T-helper 17 cell (primary cell): ENCODE results near the gene CYP11A1. TPM values are rescaled to one million over a fixed set of nuclear protein-coding genes. Genes with fewer than 3 reads are reported as not detected.

Experiments
- ATAC-seq: fragments of 150-1000 bp; cut with Tn5 transposase; 2 replicates; pipeline ENCODE4 v1.10.0; 2021; ENCODE audit warnings: mild to moderate bottlenecking, moderate library complexity
- DNase-seq, 3 donors: peaks; one replicate each; pipeline versions ENCODE4 v3.0.0 to v3.0.0-alpha.2; 2020 to 2021
- H3K9me3 ChIP-seq: one replicate; pipeline ENCODE4 v1.7.0; 2013; ENCODE audit warnings: low read length, mild to moderate bottlenecking; ENCODE audit not compliant: control insufficient read depth, poor library complexity, severe bottlenecking
- H3K27ac Mint-ChIP-seq: one replicate; pipeline ENCODE4 v1.8.0; 2022; ENCODE audit warnings: mild to moderate bottlenecking, moderate library complexity, mixed read lengths
- H3K27me3 Mint-ChIP-seq: one replicate; pipeline ENCODE4 v1.8.0; 2022; ENCODE audit warnings: mixed read lengths
- H3K36me3 Mint-ChIP-seq: one replicate; pipeline ENCODE4 v1.8.0; 2022; ENCODE audit warnings: low read depth, mixed read lengths
- H3K4me1 Mint-ChIP-seq: one replicate; pipeline ENCODE4 v1.8.0; 2022; ENCODE audit warnings: mild to moderate bottlenecking, mixed read lengths
- H3K4me3 Mint-ChIP-seq: one replicate; pipeline ENCODE4 v1.8.0; 2022; ENCODE audit warnings: mild to moderate bottlenecking, moderate library complexity, mixed read lengths
- total RNA-seq, 4 donors: library from RNA in 2 of 4; stranded (reverse) in 2 of 4; gene quantifications; one replicate each; pipeline ENCODE4 v1.2.3 and lab custom pipeline; 2022 to 2026

The CYP11A1 gene
- total RNA-seq, 2 donors from 2014 or later: not detected

DNA sequence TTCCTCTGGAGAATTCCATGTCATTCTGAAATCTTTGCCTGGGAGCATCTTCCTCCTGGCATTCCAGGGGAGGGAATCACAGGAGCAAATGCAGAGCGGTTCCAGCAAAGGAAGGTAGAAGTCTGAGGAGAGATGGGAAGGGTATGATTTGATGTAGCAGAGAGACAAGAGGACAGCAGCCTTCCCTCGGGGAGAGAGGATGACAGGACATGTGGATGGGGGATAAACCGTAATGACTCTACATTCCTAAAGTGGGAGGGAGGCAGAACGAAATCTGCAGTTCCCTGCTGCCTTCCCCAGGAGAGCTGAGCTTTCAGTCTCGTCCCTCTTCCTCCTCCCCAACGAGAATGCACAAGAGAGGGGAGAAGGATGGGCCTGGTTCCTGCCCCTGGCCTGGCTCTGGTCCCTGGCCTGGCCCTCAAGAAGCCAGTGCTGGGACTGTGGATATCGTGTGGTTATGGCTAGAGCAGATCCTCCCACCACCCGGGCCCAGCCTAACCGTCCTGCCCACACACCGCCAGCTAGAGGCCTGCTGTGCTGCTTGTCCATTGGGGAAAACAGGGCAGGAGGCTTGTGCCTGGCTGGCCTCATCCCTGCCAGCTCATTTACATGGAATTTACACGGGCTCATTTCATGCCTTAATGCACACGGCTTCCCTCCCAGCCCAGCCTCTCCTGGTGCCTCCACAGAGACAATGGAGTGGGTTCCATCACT lies 39.7 kb upstream of the CYP11A1 start:
- DNase-seq (no peak), ATAC-seq (no peak)
- H3K4me3 Mint-ChIP-seq: no peak overlapping the region
- no peaks in the 10 kb centered on the region for H3K9me3 ChIP-seq
- no peaks in the 10 kb centered on the region for H3K36me3 Mint-ChIP-seq
- H3K27ac Mint-ChIP-seq: no peak overlapping the region
- H3K27me3 Mint-ChIP-seq: peaks cover 7% of the 10 kb centered on the region
- H3K4me1 Mint-ChIP-seq: peaks cover 20% of the 10 kb centered on the region

GRCh38 chr15:74406517-74406916 lies 39.1 kb upstream of the CYP11A1 start:
- H3K9me3 ChIP-seq: no peaks in the 10 kb centered on the region
- H3K27me3 Mint-ChIP-seq: peaks cover 7% of the 10 kb centered on the region
- no peak overlapping the region for H3K4me3 Mint-ChIP-seq
- ATAC-seq (no peak), DNase-seq (no peak)
- peaks cover 26% of the 10 kb centered on the region for H3K4me1 Mint-ChIP-seq
- no peak overlapping the region for H3K27ac Mint-ChIP-seq
- no peaks in the 10 kb centered on the region for H3K36me3 Mint-ChIP-seq

- ATAC-seq (no peak), DNase-seq (no peak)
- Mint-ChIP-seq H3K4me3 (no peak overlapping the region), H3K27ac (no peak overlapping the region), H3K27me3 (peaks cover 7% of the 10 kb centered on the region), H3K4me1 (peaks cover 30% of the 10 kb centered on the region), H3K36me3 (no peaks in the 10 kb centered on the region)
- no peaks in the 10 kb centered on the region for H3K9me3 ChIP-seq
These were observed 38.4 kb upstream of the CYP11A1 start for GRCh38 chr15:74405823-74406222.

GRCh38 chr15:74403991-74404563 lies 36.6 kb upstream of the CYP11A1 start:
- no peaks in the 10 kb centered on the region for H3K9me3 ChIP-seq
- Mint-ChIP-seq H3K4me3 (no peak overlapping the region), H3K27me3 (peaks cover 7% of the 10 kb centered on the region), H3K27ac (peak overlapping the region; percentile 71), H3K36me3 (no peaks in the 10 kb centered on the region), H3K4me1 (peaks cover 37% of the 10 kb centered on the region)
- ATAC-seq (no peak), DNase-seq (no peak)

GRCh38 chr15:74403588-74403919 lies 36.1 kb upstream of the CYP11A1 start:
- peak; percentile 10 for ATAC-seq
- DNase-seq: no peak
- Mint-ChIP-seq H3K27ac (peak overlapping the region; percentile 71), H3K4me1 (peaks cover 35% of the 10 kb centered on the region), H3K36me3 (no peaks in the 10 kb centered on the region), H3K27me3 (peaks cover 7% of the 10 kb centered on the region), H3K4me3 (peak overlapping the region; percentile 68)
- H3K9me3 ChIP-seq: no peaks in the 10 kb centered on the region

- no peaks in the 10 kb centered on the region for H3K36me3 Mint-ChIP-seq
- ATAC-seq (peak; percentile 78), DNase-seq (no peak)
- H3K9me3 ChIP-seq: no peaks in the 10 kb centered on the region
- peaks cover 33% of the 10 kb centered on the region for H3K4me1 Mint-ChIP-seq
- peaks cover 7% of the 10 kb centered on the region for H3K27me3 Mint-ChIP-seq
- peak overlapping the region; percentile 71 for H3K27ac Mint-ChIP-seq
- peak overlapping the region; percentile 68 for H3K4me3 Mint-ChIP-seq
These were observed 35.6 kb upstream of the CYP11A1 start for GRCh38 chr15:74402873-74403587.

DNA sequence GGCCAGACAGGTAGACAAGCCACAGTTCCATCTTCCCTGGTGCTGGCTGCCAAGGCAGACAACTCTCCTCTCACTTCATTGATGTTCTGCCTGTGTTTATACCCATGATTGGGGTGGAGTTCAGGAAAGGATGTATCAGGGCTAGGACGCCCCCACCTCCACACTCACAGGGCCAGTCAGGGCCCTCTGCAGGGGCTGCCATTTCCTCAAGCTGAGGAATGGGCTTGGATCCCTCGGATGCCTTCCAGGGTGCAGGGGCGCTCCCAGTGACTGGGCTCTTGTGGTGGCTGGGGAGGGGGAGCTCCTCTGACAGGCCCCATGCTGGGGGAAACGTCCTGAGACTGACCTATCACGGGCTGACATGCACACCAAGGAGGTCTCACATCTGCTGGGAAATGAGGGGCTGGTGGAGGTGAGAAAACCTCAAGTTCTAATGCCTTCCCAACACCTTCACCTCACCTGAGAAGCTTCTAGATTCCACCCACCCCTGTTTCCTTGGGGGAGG lies 34.9 kb upstream of the CYP11A1 start:
- no peak for ATAC-seq

DNA sequence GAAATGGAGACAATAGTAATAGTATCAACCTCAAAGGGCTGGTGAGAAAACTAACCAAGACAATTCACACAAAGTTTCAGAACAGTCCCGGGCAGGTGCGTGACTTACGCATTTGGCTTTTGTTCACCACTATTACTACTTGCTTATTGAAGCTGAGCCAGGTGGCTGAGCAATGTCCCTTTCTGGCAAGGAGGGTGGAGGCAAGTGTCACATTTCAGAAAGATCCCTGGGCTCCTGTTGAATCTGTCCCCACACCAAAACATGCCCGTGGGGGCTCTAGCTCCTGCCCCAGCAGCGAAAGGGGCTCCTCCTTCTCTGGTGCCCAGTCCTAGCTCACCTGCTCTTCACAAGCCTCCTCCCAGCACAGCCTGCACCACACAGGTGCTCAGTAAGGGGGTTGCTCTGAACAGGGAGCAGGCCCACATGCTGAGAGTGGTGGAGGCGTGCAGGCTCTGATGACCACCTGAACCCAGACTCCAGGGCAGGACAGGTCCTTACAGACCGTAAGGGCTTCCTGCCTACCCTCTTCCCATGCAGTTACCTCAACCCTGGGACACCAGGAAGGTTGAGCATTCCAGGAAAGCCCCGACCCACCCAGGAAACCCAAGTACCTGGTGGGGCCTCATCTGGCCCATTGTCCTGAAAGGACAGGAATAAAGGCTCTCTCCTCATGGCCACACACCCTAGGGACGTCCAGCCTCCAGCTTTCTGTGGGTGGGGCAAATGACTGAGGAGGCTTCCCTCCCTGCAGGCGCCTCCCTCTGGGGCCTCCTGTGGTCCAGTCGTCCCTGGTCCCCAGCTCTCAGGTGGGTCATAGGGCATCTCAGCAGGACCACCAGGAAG lies 33.7 kb upstream of the CYP11A1 start:
- Mint-ChIP-seq H3K4me1 (peaks cover 33% of the 10 kb centered on the region), H3K36me3 (no peaks in the 10 kb centered on the region), H3K27me3 (no peaks in the 10 kb centered on the region), H3K4me3 (no peak overlapping the region), H3K27ac (no peak overlapping the region)
- ATAC-seq (no peak), DNase-seq (no peak)
- H3K9me3 ChIP-seq: no peaks in the 10 kb centered on the region

More for the DNA sequence above, 34.9 kb upstream of the CYP11A1 start:
- Mint-ChIP-seq H3K27ac (peak overlapping the region; percentile 71), H3K4me3 (peak overlapping the region; percentile 68), H3K4me1 (peaks cover 33% of the 10 kb centered on the region), H3K36me3 (no peaks in the 10 kb centered on the region), H3K27me3 (peaks cover 7% of the 10 kb centered on the region)
- H3K9me3 ChIP-seq: no peaks in the 10 kb centered on the region
- no peak for DNase-seq

DNA sequence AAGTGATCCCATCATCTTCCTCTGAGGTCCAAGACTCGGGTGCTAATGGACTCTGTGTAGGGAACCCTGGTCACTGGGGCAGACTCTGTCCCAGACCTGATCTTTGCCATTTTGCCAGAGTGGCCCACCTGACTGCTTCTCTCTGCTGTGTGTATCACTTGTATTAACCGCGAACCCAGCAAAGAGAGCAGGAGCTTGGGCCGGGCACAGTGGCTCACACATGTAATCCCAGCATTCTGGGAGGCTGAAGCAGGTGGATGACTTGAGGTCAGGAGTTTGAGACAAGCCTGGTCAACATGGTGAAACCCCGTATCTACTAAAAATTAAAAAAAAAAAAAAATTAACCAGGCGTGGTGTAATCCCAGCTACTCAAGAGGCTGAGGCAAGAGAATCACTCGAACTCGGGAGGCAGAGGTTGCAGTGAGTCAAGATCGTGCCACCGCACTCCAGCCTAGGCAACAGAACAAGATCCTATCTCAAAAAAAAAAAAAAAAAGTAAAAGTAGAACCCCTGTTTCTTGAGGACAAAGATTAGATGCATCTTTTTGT lies 32.9 kb upstream of the CYP11A1 start:
- H3K4me1 Mint-ChIP-seq: peaks cover 33% of the 10 kb centered on the region
- no peaks in the 10 kb centered on the region for H3K9me3 ChIP-seq
- H3K27ac Mint-ChIP-seq: no peak overlapping the region
- ATAC-seq (no peak), DNase-seq (no peak)
- no peaks in the 10 kb centered on the region for H3K36me3 Mint-ChIP-seq
- H3K27me3 Mint-ChIP-seq: no peaks in the 10 kb centered on the region
- H3K4me3 Mint-ChIP-seq: no peak overlapping the region

- Mint-ChIP-seq H3K27ac (no peak overlapping the region), H3K36me3 (no peaks in the 10 kb centered on the region), H3K4me3 (no peak overlapping the region), H3K4me1 (peaks cover 33% of the 10 kb centered on the region), H3K27me3 (no peaks in the 10 kb centered on the region)
- no peaks in the 10 kb centered on the region for H3K9me3 ChIP-seq
- ATAC-seq (no peak), DNase-seq (no peak)
These were observed 32.3 kb upstream of the CYP11A1 start for GRCh38 chr15:74399511-74400312.

GRCh38 chr15:74399100-74399499 lies 31.7 kb upstream of the CYP11A1 start:
- H3K4me1 Mint-ChIP-seq: peaks cover 33% of the 10 kb centered on the region
- DNase-seq: no peak
- H3K4me3 Mint-ChIP-seq: no peak overlapping the region
- no peak overlapping the region for H3K27ac Mint-ChIP-seq
- no peak for ATAC-seq
- no peaks in the 10 kb centered on the region for H3K9me3 ChIP-seq
- H3K36me3 Mint-ChIP-seq: no peaks in the 10 kb centered on the region
- H3K27me3 Mint-ChIP-seq: no peaks in the 10 kb centered on the region

- no peaks in the 10 kb centered on the region for H3K36me3 Mint-ChIP-seq
- no peaks in the 10 kb centered on the region for H3K9me3 ChIP-seq
- H3K4me1 Mint-ChIP-seq: peaks cover 29% of the 10 kb centered on the region
- DNase-seq: no peak
- peak overlapping the region; percentile 41 for H3K27ac Mint-ChIP-seq
- no peak overlapping the region for H3K4me3 Mint-ChIP-seq
- no peaks in the 10 kb centered on the region for H3K27me3 Mint-ChIP-seq
- no peak for ATAC-seq
These were observed 30.7 kb upstream of the CYP11A1 start for GRCh38 chr15:74398183-74398582.
